SK-N-DZ (cell line): ENCODE results near the gene C3.
"Not testable (repeated sequence)": the region's sequence is repeated elsewhere in the genome, so short reads cannot be mapped to it uniquely, and the experiment has no call there.

ENCODE experiments used
- DNase-seq: peaks from one replicate; pipeline ENCODE4 v3.0.0-alpha.2; 2015; ENCODE audit warnings: low spot score

The C3 gene

DNA sequence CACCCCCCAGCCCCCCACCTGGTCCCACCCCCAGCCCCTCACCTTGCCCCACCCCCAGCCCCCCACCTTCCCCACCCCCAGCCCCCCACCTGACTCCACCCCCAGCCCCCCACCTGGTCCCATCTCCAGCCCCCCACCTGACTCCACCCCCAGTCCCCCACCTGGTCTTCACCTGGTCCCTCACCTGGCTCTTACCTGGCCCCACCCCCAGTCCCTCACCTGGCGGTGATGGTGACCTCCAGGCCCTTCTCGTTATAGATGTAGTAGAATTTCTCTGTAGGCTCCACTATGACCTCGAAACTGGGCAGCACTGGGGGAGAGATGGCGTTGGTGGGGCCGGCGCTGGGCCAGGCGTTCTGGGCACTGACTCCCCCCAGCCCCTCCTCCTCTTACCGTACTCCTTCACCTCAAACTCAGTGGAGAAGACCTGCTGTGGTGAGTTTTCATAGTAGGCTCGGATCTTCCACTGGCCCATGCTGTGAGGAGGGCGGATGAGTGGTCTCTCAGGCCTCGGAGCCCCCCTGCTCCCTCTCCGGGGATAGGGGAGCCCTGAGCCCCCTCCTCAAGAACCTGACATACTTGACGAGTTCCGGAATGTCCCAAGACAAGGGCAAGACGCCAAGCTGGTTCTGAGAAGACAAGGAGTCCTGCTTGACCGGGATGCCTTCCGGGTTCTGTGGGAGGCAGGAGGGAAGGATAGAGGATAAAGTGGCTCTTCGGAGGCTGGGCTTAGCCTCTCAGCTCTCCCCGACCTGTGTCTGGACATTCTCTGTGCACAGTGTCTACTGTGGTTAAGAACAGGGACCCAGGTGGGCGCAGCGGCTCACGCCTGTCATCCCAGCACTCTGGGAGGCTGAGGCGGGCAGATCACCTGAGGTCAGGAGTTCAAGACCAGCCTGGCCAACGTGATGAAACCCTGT, 6.4 kb downstream of the C3 start:
- DNase-seq: no peak

DNA sequence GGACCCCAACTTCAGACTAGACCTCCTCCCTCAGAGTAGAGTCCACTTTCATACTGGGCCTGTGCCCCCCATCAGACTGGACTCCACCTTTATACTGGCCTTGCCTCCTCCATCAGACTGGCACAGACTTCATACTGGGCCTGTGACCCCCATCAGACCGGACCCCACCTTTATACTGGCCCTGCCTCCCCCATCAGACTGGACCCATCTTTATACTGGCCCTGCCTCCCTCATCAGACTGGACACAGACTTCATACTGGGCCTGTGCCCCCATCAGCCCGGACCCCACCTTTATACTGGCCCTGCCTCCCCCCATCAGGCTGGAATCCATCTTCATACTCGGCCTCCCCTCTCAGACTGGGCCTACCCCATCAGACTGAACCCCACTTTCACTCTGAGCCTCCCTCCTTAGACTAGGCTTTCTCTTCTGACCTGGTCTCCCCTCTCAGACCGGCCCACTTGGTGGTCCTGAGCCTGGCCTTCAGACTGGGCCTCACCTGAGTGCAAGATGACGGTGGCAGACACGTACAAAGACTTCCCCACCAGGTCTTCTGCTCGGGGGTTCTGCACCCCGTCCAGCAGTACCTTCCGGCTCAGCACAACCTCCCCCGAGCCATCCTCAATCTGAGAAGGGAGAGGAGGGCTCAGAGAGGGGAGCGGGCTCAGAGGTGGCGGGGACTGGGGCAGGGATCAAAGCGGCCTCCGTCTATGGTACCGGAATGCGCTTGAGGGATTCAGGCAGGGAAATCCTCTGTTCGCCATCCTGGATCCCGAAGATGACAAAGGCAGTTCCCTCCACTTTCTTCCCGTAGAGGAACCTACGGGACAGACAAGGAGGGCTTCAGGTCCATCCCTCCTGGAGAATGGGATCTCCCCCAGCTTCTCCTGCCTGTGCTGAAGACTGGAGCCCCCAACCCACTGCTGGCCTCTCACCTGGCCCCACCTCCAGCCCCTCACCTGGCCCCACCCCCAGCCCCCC, 7.5 kb downstream of the C3 start:
- DNase-seq: no peak

DNA sequence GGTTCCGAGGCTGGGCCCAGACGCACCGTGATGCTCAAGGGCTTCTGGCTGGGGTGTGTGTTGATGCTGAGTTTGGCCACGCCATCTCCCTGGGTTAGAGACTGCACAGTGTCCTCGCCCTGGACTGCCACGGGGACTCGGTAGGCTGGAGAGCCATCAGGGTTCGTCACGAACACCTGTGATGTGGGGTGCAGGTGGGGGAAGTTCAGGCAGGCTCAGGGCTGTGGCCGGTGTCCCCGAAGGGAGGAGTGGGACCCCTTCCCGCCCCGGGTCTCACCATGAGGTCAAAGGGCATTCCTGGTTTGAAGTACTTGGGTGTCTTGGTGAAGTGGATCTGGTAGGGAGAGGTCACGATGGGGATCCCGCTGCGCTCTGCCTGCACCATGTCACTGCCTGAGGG, 8.2 kb downstream of the C3 start:
- no peak for DNase-seq

DNA sequence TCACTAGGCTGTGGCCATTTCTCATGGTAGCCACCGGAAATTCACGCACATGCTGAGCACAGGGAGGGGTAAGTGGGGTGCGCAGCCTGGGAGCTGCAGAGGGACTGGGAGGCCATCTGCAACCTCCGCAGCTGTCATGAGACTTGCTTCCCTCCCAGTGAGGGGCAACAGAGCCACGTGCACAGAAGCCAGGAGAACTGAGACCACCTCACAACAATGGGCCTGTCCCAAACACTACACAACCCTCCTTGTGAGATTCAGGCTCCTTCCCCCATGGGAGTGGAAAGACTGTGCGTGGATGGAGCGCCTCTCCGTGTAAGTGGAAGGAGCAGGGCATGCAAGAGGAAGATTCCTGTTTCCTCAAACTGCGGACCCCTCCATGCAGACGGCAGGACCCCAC, 8.8 kb downstream of the C3 start:
- DNase-seq: no peak

DNA sequence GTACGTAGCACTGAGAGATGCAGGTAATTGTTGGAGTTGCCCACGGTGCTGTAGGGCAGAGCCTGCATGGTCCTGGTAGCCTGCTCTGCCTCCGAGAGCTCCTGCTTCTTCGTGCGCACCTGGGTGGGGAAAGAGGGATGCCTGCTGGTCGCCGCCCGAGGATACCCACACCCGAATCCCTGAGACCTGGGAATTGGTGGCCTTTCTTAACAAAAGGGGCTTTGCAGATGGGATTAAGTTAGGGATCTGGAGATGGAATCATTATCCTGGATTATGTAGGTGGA, 9.4 kb downstream of the C3 start:
- no peak for DNase-seq

DNA sequence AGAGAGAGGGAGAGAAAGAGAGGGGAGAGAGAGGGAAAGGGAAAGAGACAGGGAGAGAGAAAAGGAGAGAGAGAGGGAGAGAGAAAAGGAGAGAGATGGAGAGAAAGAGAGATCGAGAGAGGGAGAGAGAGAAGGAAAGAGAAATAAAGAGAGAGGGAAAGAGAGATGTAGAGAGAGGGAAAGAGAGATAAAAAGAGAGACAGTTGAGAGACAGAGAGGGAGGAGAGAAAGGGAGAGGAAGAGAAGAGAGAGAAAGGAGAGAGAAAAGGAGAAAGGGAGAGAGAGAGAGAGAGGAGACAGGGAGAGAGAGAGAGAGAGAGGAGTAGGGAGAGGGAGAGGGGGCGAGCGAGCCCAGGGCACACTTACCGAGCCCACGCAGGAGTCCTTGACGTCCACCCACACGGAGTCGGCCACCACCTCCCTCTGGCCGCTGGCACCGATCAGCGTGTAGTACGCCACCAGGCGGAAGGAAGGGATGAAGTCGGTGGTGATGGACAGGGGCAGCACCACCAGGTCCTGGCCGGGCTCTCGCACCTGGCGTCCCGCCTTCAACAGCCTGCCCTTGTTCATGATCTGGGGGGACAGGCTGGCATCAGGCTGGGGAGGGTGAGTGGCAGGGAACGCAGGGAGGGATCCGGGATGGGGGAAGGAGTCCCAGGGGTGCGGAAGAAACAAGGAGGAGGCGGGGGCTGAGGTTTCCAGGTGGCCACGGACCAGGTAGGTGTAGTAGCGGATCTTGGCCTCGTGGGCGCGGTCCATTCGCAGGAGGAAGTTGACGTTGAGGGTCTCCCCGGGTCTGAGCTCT, 10.0 kb downstream of the C3 start:
- DNase-seq: no peak

DNA sequence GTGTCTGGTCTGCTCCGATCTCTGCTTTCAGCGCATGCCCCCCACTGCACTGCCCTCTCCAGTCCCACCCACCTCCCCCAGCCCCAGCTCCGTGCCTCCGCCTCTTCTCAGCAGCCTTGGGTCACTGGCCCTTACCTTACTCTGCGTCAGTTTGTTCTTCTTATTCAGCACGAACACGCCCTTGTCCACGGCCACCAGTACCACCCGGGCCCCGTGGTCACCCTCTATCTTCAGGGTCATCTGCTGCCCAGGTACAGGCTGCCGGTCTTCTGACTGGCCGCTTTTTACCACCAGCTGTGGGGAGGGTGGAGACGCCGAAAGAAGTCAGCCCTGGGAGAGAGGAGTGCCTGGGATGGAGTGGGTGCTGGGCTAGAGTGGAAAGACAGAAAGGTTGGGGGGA, 10.9 kb downstream of the C3 start:
- no peak for DNase-seq

DNA sequence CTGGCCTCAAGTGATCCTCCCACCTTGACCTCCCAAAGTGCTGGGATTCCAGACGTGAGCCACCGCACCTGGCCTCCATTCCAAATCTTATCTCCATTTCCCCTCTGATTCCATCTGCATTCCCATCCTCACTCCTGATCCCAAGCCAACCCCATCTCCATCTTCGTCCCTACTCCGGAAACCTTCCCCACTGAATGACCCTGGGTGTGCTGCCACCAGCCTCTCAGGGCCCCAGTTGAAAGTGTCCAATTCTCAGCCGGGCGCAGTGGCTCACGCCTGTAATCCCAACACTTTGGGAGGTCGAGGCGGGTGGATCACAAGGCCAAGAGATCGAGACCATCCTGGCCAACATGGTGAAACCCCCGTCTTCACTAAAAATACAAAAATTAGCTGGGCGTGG, 11.5 kb downstream of the C3 start:
- not testable (repeated sequence) for DNase-seq

DNA sequence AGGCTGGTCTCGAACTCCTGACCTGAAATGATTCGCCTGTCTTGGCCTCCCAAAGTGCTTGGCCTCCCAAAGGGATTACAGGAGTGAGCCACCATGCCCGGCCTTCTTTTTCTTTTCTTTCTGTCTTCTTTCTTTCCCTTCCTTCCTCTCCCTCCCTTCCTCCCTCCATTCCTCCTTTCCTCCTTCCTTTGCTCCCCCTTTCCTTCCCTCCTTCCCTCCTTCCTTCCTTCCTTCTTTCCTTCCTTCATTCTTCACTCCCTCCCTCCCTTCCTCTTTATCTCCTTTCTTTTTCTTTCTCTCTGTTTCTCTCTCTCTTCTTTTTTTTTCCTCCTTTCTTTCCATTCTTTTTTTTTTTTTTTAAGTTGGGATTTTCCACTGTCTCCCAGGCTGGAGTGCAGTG, 12.1 kb downstream of the C3 start:
- DNase-seq: no peak

DNA sequence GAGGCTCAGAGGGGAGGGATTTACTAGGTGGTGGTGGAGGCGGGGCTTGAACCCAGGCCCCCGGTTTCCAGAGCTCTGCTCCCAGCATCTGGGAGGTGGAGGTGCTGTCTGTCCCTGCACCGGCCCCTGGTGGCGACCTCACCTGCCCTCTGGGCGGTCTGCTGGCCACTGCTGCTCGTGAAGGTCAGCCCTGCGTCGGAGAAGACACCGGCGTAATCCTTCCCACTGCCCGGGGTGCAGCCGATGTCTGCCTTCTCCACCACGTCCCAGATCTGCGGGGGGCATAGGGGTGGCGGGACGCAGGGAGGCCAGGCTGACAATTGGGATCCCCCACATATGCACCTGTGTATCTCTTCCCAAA, 12.8 kb downstream of the C3 start:
- no peak for DNase-seq

DNA sequence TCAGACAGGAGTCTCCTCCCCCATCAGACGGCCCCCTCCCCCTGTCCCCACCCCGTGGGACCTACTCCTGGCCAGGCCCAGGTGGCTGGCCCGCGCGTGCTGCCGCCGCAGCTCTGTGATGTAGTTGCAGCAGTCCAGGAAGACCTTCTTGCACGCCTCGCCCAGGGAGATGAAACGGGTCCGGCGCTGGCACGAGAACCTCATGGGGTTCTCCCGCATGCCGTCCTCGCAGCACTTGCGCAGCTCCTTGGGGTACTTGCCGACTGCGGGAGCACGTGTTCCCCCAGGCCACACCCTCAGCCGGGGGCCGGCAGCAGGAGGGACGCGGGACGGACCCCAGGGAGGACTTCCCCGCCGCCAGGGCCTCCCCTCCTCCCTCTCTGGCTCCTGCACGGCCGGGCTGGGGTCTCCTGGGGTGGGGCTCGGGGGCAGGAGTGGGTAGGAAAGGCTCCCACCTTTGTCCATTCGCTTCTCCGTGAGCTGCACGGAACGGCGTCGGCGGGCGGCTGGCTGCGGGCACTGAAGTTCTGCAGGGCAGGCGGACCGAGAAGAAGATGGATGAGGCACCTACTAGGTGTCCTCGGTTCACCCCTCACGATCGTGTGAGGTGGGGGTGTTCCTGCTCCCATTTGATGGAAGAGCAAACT, 13.3 kb downstream of the C3 start:
- no peak for DNase-seq

DNA sequence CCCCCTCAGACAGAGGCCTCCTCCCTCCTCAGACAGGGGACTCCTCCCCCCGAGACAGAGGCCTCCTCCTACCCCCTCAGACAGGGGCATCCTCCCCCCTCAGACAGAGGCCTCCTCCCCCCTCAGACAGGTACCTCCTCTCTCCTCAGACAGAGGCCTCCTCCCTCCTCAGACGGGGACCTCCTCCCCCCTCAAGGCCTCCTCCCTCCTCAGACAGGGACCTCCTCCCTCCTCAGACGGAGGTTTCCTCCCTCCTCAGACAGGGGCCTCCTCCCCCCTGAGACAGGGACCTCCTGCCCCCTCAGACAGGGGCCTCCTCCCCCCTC, 13.9 kb downstream of the C3 start:
- no peak for DNase-seq

DNA sequence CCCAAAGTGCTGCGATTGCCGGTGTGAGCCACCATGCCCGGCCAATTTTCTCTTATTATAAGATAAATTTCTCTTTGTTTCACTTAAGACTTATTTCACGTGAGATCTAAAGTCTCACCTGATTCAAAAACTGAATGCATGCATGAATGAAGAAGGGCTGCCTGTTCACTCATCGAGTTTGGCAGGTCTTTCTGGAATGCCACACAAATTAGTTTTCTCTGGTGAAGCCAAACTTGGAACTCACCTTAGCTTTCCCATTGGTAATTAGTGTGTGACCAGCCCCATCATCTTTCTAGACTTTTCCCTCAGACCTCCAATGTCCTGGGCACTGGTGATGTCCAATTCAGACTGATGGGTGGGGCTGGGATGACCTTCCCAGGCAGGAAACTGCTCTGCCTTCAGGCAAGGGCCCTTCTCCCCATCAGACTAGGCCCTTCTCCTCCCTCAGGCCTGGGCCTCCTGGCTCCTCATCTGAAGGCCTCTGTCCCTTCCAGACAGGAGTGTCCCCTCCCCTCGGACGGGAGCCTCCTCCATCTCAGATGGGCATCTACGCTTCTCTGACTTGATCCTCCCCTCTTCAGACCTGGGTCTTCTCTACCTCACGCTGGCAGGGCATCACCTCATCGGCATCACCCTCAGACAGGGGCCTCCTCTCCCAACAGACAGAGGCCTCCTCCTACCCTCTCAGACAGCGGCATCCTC, 14.4 kb downstream of the C3 start:
- no peak for DNase-seq

DNA sequence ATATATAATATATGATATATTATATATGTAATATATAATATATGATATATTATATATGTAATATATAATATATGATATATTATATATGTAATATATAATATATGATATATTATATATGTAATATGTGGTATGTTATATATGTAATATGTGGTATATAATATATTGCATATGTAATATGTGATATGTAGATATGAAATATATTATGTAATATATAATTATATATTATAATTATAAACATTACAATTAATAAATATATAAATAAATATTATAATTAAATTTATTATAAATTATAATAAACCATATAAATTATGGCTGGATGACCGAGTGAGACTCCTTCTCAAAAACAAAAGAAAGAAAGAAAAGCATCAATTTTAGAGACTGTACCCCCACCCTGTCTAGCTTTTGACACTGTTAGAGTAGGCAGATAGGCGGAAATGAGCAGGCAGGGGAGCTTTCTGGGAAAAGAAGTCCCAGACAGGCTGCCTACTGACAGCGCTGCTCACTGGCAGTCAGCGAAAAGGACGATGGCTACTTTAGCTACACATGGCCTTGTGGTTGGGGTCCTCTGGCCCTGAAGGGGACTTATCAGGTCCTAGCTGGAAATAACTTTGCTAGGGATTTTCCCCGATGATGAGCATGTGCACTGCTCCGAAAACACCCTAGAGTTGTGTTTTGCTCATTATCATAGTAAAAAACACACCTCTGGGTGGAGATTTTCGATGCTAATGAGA, 19.7 kb downstream of the C3 start:
- no peak for DNase-seq

DNA sequence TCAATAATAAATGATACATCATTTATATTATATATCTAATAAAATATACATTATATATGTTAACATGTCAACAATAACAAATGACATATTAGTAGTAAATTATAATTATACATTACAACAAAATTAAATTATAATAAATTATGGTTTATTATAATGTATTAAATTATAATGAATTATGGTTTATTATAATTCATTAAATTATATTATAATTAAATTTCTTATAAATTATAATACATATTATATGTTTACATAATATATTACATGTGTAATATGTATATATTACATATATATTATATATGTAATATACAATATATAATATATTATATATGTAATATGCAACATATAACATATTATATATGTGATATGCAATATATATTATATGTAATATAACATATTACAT, 20.5 kb downstream of the C3 start:
- no peak for DNase-seq

DNA sequence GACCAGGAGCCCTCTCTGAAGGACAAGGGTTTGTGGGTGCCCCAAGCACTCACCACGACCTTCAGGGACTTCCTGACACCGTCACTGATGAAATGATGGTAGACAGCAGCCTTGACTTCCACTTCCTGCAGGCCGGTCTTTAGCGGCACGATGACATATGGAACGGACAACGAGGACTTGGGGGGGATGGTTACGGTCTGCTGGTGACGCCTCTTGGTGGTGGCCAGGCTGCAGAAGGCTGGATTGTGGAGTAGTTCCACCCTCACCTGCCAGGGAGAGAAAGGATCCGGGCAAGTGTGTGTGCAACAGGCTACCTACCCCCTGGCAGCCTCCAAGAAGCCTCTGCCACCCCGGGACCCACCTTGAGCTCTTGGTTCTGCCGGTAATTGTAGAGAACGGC, 23.2 kb downstream of the C3 start:
- no peak for DNase-seq

DNA sequence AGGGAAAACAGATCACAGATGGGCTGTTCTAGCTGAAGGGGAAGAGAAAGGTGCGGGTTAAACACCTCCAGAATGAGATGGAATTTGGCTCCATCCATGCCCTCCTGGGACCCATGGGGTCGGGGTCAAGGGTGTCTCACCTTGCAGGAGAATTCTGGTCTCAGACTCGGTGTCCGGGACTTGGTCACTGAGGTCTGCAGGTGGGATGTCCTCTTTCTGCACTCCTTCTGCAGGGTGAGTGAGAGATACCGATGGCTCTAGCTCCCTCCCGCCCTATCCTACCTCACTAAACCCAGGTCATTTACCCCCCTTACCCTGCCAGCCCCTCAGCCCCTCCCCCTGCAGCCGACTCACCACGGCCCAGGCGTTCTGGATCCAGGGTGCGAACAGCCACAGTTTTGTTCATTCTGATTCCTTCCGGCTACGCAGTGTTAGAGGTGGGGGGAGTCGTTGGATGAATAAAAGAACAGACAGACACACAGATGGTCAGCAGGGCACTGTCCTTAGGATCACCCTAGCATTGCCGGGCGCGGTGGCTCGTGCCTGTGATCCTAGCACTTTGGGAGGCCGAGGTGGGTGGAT, 24.1 kb downstream of the C3 start:
- no peak for DNase-seq

DNA sequence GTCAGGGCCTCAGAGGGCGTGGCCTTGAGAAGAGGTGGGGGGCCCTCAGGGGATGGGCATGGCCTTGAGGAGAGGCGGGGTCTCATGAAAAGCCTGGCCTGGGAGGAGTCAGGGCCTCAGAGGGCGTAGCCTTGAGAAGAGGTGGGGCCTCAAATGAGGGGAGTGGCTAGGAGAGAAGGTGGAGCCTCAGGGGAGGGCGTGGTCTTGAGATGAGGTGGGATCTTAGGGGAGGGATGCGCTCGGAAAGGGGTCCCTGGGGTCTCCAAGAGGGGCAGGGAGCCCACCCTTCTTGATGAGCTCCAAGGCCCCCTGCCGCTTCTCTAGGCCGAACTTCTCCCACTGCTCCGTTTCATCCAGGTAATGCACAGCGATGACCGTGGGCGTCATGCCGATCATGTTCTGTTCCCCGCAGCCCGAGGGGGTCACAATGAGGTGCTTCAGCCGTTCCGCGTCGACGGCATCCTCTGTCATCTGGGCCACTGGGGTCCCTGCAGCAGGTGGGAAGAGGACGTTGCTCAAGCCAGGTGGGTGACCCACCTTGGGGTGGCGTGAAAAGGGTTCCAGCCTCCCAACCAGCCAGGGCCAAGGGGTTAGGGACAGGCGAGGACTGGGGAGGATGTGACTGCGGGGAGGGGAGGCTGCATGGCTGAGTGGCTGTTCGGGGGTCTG, 26.2 kb downstream of the C3 start:
- no peak for DNase-seq

DNA sequence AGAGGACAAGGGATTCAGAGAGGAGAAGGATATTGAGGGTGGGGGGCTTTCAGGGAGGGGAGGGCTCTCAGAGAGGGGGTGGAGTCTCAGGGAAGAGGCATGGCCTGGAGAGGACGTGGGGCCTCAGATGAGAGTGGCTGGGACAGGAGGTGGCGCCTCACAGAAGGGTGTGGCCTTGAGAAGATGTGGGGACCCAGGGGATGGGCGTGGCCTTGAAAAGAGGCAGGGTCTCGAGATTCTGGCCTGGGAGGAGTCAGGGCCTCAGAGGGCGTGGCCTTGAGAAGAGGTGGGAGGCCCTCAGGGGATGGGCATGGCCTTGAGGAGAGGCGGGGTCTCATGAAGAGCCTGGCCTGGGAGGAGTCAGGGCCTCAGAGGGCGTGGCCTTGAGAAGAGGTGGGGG, 26.8 kb downstream of the C3 start:
- no peak for DNase-seq
